HUES48 (cell line): Measurements from ENCODE around the gene PTER.

ENCODE experiments used
- H3K27ac ChIP-seq: one replicate; pipeline ENCODE4 v1.7.0; 2013; ENCODE audit warnings: low read depth, low read length, inconsistent platforms
- H3K27me3 ChIP-seq: 2 replicates; pipeline ENCODE4 v1.6.1; 2013; ENCODE audit warnings: mild to moderate bottlenecking, low read length; ENCODE audit not compliant: control insufficient read depth, insufficient read depth
- H3K36me3 ChIP-seq: 2 replicates; pipeline ENCODE4 v1.6.1; 2013; ENCODE audit warnings: low read length; ENCODE audit not compliant: control insufficient read depth, insufficient read depth
- H3K4me1 ChIP-seq: 2 replicates; pipeline ENCODE4 v1.6.1; 2013; ENCODE audit warnings: mild to moderate bottlenecking, low read length; ENCODE audit not compliant: control insufficient read depth, insufficient read depth
- H3K4me3 ChIP-seq: 2 replicates; pipeline ENCODE4 v1.5.1; 2013; ENCODE audit warnings: mild to moderate bottlenecking, low read depth, low read length
- H3K9ac ChIP-seq: 2 replicates; pipeline ENCODE4 v1.6.1; 2013; ENCODE audit warnings: mild to moderate bottlenecking, low read depth, low read length, moderate library complexity
- H3K9me3 ChIP-seq: 2 replicates; pipeline ENCODE4 v1.6.1; 2013; ENCODE audit warnings: low read length; ENCODE audit not compliant: control insufficient read depth, insufficient read depth

Gene PTER

DNA sequence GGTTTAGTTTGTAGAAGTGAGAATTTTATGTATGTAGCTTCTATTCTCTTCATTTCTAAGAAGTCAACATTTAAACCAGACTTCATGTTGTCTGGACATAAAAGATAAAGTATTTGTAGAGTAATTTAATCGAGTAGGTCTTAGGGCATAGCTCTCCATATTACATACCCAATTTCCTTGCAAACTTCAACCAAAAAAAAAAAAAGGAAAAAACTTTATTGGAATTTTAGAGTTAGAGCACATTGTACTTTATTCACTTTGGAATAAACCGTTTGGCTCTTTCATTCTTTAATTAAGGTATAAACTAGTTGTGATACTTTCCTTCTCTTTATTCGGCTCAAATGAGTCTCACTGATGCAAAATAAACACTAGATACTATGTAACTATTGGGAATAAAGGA lies 36.0 kb downstream of the PTER start:
- Histone ChIP-seq H3K27me3 (no peaks in the 10 kb centered on the region), H3K9ac (no peak overlapping the region), H3K27ac (no peak overlapping the region), H3K36me3 (no peaks in the 10 kb centered on the region), H3K4me1 (no peaks in the 10 kb centered on the region), H3K4me3 (no peak overlapping the region), H3K9me3 (no peaks in the 10 kb centered on the region)

DNA sequence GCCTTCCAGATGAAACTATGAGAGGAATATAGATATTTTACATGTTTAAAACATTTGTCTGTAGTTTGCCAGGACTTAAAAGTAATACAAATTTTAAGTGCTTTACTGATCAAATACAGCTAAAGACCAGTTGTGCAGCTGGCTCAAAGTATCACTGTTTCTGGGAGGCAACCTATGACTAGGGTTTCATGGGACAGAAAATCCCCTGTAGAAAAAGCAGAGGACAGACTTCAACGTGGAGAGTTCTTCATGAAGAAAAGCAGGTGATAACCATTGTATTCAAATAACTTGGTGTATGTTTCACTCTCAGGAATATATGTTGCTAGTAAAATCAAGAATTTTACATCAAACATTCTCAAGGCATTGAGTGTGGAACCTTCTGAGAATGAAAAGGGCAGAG lies 40.9 kb downstream of the PTER start:
- Histone ChIP-seq H3K27ac (no peak overlapping the region), H3K4me3 (no peak overlapping the region), H3K9me3 (no peaks in the 10 kb centered on the region), H3K36me3 (no peaks in the 10 kb centered on the region), H3K9ac (no peak overlapping the region), H3K27me3 (no peaks in the 10 kb centered on the region), H3K4me1 (no peaks in the 10 kb centered on the region)

DNA sequence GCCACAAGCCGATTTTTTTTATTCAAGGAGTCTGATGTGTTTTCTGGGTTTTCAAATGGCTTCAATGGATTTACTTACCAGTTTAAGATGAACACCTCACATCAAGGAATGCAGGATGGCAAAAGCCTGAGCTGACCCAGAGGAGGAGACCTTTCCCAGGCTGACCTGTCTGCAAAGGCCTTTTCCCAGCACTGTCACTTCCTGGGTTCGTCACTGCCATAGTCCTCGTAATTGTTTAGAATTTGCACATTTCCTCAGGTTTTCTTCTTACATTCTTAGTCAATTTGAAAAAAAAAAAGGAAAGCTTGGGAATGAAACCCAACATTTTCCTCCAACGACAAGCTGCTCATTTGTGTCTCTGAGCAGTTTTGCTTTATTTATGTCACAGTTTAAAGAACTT lies 42.0 kb downstream of the PTER start:
- Histone ChIP-seq H3K9ac (no peak overlapping the region), H3K36me3 (no peaks in the 10 kb centered on the region), H3K4me3 (no peak overlapping the region), H3K27me3 (no peaks in the 10 kb centered on the region), H3K4me1 (no peaks in the 10 kb centered on the region), H3K27ac (no peak overlapping the region), H3K9me3 (no peaks in the 10 kb centered on the region)

DNA sequence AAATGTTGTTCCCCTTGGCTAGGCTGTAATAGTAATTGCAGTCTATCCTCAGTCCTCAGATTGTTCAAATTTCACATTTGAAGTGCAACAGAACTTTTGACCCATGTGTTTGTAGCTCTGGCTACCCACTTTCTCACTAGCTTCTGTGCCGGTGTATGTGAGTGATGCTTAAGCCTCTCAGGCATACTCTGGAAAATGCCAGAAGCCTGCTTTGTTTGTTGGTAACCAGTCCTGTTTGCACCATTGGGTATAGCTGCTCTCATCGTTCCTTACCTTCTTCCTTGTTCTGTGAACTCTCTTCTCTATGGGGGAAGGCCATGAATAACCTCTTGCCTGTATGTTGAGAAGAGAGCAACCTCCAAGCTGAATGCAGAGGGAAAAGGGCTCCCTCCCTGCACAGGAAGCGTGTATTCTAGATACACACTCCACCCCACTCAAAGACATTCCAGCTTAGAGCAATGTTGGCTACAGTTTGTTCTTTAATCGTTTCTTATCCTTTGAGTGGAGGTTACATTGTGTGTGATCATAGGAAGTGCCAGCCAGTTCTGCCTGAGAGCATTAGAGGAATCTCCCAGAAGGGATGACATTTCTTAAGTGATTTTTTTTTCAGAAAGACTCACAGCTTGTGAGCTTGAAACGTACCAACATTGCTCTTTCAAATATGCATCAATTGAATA lies 44.4 kb downstream of the PTER start:
- Histone ChIP-seq H3K36me3 (no peaks in the 10 kb centered on the region), H3K27ac (no peak overlapping the region), H3K4me1 (no peaks in the 10 kb centered on the region), H3K9ac (no peak overlapping the region), H3K27me3 (no peaks in the 10 kb centered on the region), H3K4me3 (no peak overlapping the region), H3K9me3 (no peaks in the 10 kb centered on the region)

DNA sequence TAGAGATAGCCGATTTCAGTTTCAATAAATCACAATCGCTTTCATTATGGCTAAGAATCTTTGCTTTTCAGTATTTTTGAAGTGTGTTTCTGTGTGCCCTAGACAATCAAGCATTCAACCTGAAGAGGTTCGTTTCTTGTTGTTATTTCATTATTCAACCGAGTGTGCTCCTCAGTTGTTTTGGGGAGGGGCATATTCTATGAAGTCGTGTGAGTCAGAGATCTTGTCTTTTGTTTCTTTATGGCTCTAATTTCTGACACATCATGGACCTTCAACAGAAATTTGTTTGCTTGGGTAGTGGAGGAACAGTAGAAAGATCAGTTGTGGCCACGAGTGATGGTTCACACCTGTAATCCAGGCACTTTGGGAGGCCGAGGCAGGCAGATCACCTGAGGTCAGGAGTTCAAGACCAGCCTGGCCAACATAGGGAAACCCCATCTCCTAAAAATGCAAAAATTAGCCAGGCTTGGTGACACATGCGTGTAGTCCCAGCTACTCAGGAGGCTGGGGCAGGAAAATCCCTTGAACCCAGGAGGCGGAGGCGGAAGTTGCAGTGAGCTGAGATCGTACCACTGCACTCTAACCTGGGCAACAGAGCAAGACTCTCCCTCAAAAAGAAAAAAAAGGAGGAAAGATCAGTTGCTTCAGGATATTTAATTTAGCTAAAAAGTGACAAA lies 46.6 kb downstream of the PTER start:
- H3K4me3 ChIP-seq = no peak overlapping the region
- no peak overlapping the region for H3K9ac ChIP-seq

GRCh38 chr10:16490511-16490910 lies 53.7 kb downstream of the PTER start:
- Histone ChIP-seq H3K36me3 (no peaks in the 10 kb centered on the region), H3K27me3 (no peaks in the 10 kb centered on the region), H3K4me3 (no peak overlapping the region), H3K4me1 (peaks cover 6% of the 10 kb centered on the region; the same call in 1 of the 2 replicates), H3K9me3 (no peaks in the 10 kb centered on the region), H3K27ac (no peak overlapping the region), H3K9ac (no peak overlapping the region)

More for the DNA sequence above, 46.6 kb downstream of the PTER start:
- no peaks in the 10 kb centered on the region for H3K36me3 ChIP-seq
- H3K27me3 ChIP-seq = no peaks in the 10 kb centered on the region
- H3K4me1 ChIP-seq = no peaks in the 10 kb centered on the region
- H3K9me3 ChIP-seq = no peaks in the 10 kb centered on the region
- H3K27ac ChIP-seq = no peak overlapping the region

DNA sequence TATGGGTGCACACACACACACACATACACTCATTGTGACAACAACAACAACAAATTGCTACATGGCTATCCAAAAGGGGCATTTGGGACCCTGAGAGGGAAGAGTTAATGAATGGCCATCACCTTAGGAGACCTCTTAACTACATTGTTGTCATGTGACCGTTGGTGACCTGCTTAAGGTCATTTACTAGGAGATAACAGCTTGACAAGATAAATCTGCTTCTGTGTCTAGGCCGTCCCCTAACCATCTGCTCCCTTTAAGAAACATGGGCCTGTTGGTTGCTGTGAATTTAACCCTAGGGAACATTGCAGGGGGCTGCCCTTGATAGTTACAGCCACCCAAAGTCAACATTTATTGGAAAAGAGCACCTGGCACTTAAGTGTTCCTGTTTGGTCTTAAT lies 55.1 kb downstream of the PTER start:
- no peaks in the 10 kb centered on the region for H3K27me3 ChIP-seq
- no peaks in the 10 kb centered on the region for H3K9me3 ChIP-seq
- no peak overlapping the region for H3K9ac ChIP-seq
- no peak overlapping the region for H3K4me3 ChIP-seq
- H3K27ac ChIP-seq = no peak overlapping the region
- peaks cover 6% of the 10 kb centered on the region; the same call in 1 of the 2 replicates for H3K4me1 ChIP-seq
- no peaks in the 10 kb centered on the region for H3K36me3 ChIP-seq

GRCh38 chr10:16493884-16494536 lies 57.2 kb downstream of the PTER start:
- no peaks in the 10 kb centered on the region for H3K9me3 ChIP-seq
- no peak overlapping the region for H3K9ac ChIP-seq
- no peaks in the 10 kb centered on the region for H3K27me3 ChIP-seq
- H3K36me3 ChIP-seq = no peaks in the 10 kb centered on the region
- H3K27ac ChIP-seq = no peak overlapping the region
- H3K4me3 ChIP-seq = no peak overlapping the region
- H3K4me1 ChIP-seq = peaks cover 6% of the 10 kb centered on the region; the same call in 1 of the 2 replicates

GRCh38 chr10:16497911-16498310 lies 61.1 kb downstream of the PTER start:
- no peaks in the 10 kb centered on the region for H3K36me3 ChIP-seq
- H3K9ac ChIP-seq = no peak overlapping the region
- H3K4me1 ChIP-seq = no peaks in the 10 kb centered on the region
- H3K9me3 ChIP-seq = no peaks in the 10 kb centered on the region
- no peak overlapping the region for H3K4me3 ChIP-seq
- no peaks in the 10 kb centered on the region for H3K27me3 ChIP-seq
- H3K27ac ChIP-seq = no peak overlapping the region

DNA sequence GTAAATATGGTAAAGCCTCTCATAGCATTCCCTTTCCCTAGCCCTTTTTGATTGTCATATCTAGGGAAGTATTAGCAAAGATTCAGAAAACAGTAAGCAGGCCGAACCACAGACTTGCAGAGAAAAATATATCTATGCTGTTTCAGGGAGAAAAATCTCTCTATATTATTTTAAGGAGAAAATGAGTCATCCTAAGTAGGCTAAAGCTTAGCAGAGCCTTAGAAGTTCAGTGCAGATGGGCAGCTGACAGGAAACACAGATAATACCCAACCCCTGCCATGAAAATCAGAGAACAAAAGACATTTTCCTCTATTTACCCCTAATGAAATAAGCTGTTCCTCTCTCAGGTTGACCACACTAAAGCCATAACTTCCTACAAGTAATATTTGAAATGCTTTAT lies 68.4 kb downstream of the PTER start:
- no peak overlapping the region for H3K9ac ChIP-seq
- no peaks in the 10 kb centered on the region for H3K27me3 ChIP-seq
- no peaks in the 10 kb centered on the region for H3K36me3 ChIP-seq
- H3K4me1 ChIP-seq = no peaks in the 10 kb centered on the region
- H3K4me3 ChIP-seq = no peak overlapping the region
- no peaks in the 10 kb centered on the region for H3K9me3 ChIP-seq
- no peak overlapping the region for H3K27ac ChIP-seq

- H3K36me3 ChIP-seq = no peaks in the 10 kb centered on the region
- H3K4me1 ChIP-seq = no peaks in the 10 kb centered on the region
- H3K27me3 ChIP-seq = no peaks in the 10 kb centered on the region
- H3K9ac ChIP-seq = no peak overlapping the region
- no peaks in the 10 kb centered on the region for H3K9me3 ChIP-seq
- H3K4me3 ChIP-seq = no peak overlapping the region
- H3K27ac ChIP-seq = no peak overlapping the region
Observed at GRCh38 chr10:16509996-16510395, 73.2 kb downstream of the PTER start.
